DND-41 (cell line): Measurements from ENCODE around the gene EPHB1.
"Not testable (repeated sequence)": the region's sequence is repeated elsewhere in the genome, so short reads cannot be mapped to it uniquely, and the experiment has no call there.

Source experiments
- ATAC-seq: fragments of 200-7000 bp; cut with Tn5 transposase; 3 replicates; pipeline ENCODE4 v1.9.1; 2021; ENCODE audit warnings: low read depth; ENCODE audit not compliant: insufficient read depth
- DNase-seq: peaks from one replicate; pipeline ENCODE4 v3.0.0-alpha.2; 2020
- H2AFZ ChIP-seq: 2 replicates; pipeline ENCODE4 v1.6.0; 2012; ENCODE audit warnings: low read depth, low read length
- H3K27ac ChIP-seq: 2 replicates; pipeline ENCODE4 v1.5.1; 2012; ENCODE audit warnings: low read length, inconsistent platforms
- H3K27me3 ChIP-seq: fragments of 200-600 bp; sonication (generic); 2 replicates; pipeline ENCODE4 v1.6.0; 2012; ENCODE audit warnings: low read length, mild to moderate bottlenecking, inconsistent platforms; ENCODE audit not compliant: insufficient read depth, poor library complexity
- H3K36me3 ChIP-seq: 2 replicates; pipeline ENCODE4 v1.5.1; 2012; ENCODE audit warnings: low read length, inconsistent platforms; ENCODE audit not compliant: insufficient read depth
- H3K4me1 ChIP-seq: 2 replicates; pipeline ENCODE4 v1.5.1; 2012; ENCODE audit warnings: mild to moderate bottlenecking, low read length; ENCODE audit not compliant: insufficient read depth
- H3K4me2 ChIP-seq: 2 replicates; pipeline ENCODE4 v1.6.0; 2012; ENCODE audit warnings: mild to moderate bottlenecking, moderate library complexity, low read length, inconsistent platforms; ENCODE audit not compliant: insufficient read depth
- H3K4me3 ChIP-seq, 2 experiments: fragments of 200-600 bp in 1 of 2; shearing (Covaris generic) in 1 of 2; 2 replicates each; pipeline ENCODE4 v1.5.1; 2012 to 2016; ENCODE audit warnings: inconsistent platforms in 2 of 2, low read length in 2 of 2, mild to moderate bottlenecking in 2 of 2, low read depth in 1 of 2, moderate library complexity in 1 of 2
- H3K79me2 ChIP-seq: 2 replicates; pipeline ENCODE4 v1.6.0; 2012; ENCODE audit warnings: low read length, inconsistent platforms; ENCODE audit not compliant: insufficient read depth
- H3K9ac ChIP-seq: 2 replicates; pipeline ENCODE4 v1.6.0; 2012; ENCODE audit warnings: low read depth, mild to moderate bottlenecking, inconsistent platforms, low read length, moderate library complexity
- H3K9me3 ChIP-seq: 2 replicates; pipeline ENCODE4 v1.5.1; 2012; ENCODE audit warnings: low read length, moderate library complexity, mild to moderate bottlenecking, inconsistent platforms; ENCODE audit not compliant: insufficient read depth, severe bottlenecking
- H4K20me1 ChIP-seq: 2 replicates; pipeline ENCODE4 v1.6.0; 2012; ENCODE audit warnings: low read length; ENCODE audit not compliant: insufficient read depth
- EZH2 ChIP-seq: IDR thresholded peaks from 3 replicates; pipeline ENCODE4 v1.6.1; 2012; ENCODE audit warnings: borderline replicate concordance, low read depth, mild to moderate bottlenecking, moderate library complexity, low read length, inconsistent platforms; ENCODE audit not compliant: severe bottlenecking
- TF ChIP-seq, protein P1 (sequence below): IDR thresholded peaks from 2 replicates; pipeline ENCODE4 v1.5.1; 2012; ENCODE audit warnings: borderline replicate concordance, low read length, moderate library complexity, mild to moderate bottlenecking; ENCODE audit not compliant: poor library complexity, severe bottlenecking; ENCODE audit errors: extremely low read depth

EPHB1 gene

GRCh38 chr3:135038186-135038585, 243.1 kb downstream of the EPHB1 start:
- Histone ChIP-seq H3K4me3 (no peak overlapping the region), H3K27me3 (no peaks in the 10 kb centered on the region), H2AFZ (no peak overlapping the region), H3K36me3 (no peaks in the 10 kb centered on the region), H3K79me2 (no peaks in the 10 kb centered on the region), H4K20me1 (no peaks in the 10 kb centered on the region), H3K27ac (no peak overlapping the region), H3K4me1 (peaks cover 13% of the 10 kb centered on the region), H3K9ac (no peak overlapping the region), H3K4me2 (no peak overlapping the region), H3K9me3 (no peaks in the 10 kb centered on the region)
- TF ChIP-seq, protein P1, sequence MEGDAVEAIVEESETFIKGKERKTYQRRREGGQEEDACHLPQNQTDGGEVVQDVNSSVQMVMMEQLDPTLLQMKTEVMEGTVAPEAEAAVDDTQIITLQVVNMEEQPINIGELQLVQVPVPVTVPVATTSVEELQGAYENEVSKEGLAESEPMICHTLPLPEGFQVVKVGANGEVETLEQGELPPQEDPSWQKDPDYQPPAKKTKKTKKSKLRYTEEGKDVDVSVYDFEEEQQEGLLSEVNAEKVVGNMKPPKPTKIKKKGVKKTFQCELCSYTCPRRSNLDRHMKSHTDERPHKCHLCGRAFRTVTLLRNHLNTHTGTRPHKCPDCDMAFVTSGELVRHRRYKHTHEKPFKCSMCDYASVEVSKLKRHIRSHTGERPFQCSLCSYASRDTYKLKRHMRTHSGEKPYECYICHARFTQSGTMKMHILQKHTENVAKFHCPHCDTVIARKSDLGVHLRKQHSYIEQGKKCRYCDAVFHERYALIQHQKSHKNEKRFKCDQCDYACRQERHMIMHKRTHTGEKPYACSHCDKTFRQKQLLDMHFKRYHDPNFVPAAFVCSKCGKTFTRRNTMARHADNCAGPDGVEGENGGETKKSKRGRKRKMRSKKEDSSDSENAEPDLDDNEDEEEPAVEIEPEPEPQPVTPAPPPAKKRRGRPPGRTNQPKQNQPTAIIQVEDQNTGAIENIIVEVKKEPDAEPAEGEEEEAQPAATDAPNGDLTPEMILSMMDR = no peak
- no peak for TF ChIP-seq EZH2
- no peak for ATAC-seq
- DNase-seq = no peak

- not testable (repeated sequence) for H3K36me3 ChIP-seq, H3K4me1 ChIP-seq, ATAC-seq, H3K27me3 ChIP-seq, H3K9ac ChIP-seq, DNase-seq, H3K4me2 ChIP-seq, H3K79me2 ChIP-seq, H2AFZ ChIP-seq, H3K4me3 ChIP-seq, H3K9me3 ChIP-seq, H4K20me1 ChIP-seq, H3K27ac ChIP-seq
Measured at GRCh38 chr3:135039536-135039935, 244.5 kb downstream of the EPHB1 start.

GRCh38 chr3:135040321-135041240, 245.5 kb downstream of the EPHB1 start:
- no peak overlapping the region for H2AFZ ChIP-seq
- no peaks in the 10 kb centered on the region for H4K20me1 ChIP-seq
- no peaks in the 10 kb centered on the region for H3K36me3 ChIP-seq
- ATAC-seq = no peak
- no peak overlapping the region for H3K9ac ChIP-seq
- H3K27me3 ChIP-seq = no peaks in the 10 kb centered on the region
- H3K9me3 ChIP-seq = no peaks in the 10 kb centered on the region
- no peak overlapping the region for H3K4me2 ChIP-seq
- TF ChIP-seq, protein P1 = no peak
- TF ChIP-seq EZH2 = no peak
- DNase-seq = no peak
- H3K4me1 ChIP-seq = no peaks in the 10 kb centered on the region
- no peak overlapping the region for H3K27ac ChIP-seq
- H3K4me3 ChIP-seq = no peak overlapping the region
- H3K79me2 ChIP-seq = no peaks in the 10 kb centered on the region

DNA sequence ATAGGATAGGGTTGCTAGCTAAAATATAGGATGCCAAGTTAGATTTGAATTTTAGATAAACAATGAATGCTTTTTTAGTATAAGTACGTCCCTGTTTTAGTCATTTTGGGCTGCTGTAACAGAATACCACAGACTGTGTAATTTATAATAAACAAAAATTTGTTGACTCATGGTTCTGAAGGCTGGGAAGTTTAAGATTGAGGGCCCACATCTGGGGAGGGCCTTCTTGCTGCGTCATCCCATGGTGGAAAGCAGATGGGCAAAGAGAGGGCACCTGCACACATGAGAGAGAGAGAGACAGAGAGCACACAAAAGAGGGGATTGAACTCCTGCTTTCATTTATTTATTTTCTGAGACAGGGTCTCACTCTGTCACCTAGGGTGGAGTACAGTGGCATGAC, 246.5 kb downstream of the EPHB1 start:
- no peaks in the 10 kb centered on the region for H3K36me3 ChIP-seq
- no peak overlapping the region for H3K4me3 ChIP-seq
- DNase-seq (no peak), ATAC-seq (no peak)
- no peak overlapping the region for H3K4me2 ChIP-seq
- H4K20me1 ChIP-seq = no peaks in the 10 kb centered on the region
- H2AFZ ChIP-seq = no peak overlapping the region
- no peaks in the 10 kb centered on the region for H3K79me2 ChIP-seq
- TF ChIP-seq, protein P1 = no peak
- TF ChIP-seq EZH2 = no peak
- H3K4me1 ChIP-seq = no peaks in the 10 kb centered on the region
- H3K27ac ChIP-seq = no peak overlapping the region
- no peak overlapping the region for H3K9ac ChIP-seq
- H3K9me3 ChIP-seq = no peaks in the 10 kb centered on the region
- no peaks in the 10 kb centered on the region for H3K27me3 ChIP-seq
